ENCODE data around the gene BORCS8. TPM values are rescaled to one million over a fixed set of nuclear protein-coding genes. Genes with fewer than 3 reads are reported as not detected.

The BORCS8 gene
- total and polyA plus RNA-seq, 2 donors (not counting 3 experiments of a cell fraction or from before 2014, with no cell fraction given), result 37.4 to 45.8 TPM

- Histone ChIP-seq H3K4me1 (ENCODE audit: control insufficient read depth, extremely low read depth, insufficient read depth, low read length) (peaks cover 5% of the 10 kb centered on the region), H3K9me3 (replicated peaks; ENCODE audit: control insufficient read depth, insufficient read depth, low read length) (no peaks in the 10 kb centered on the region), H3K4me2 (ENCODE audit: insufficient read depth, low read length) (peak within 1 kb of the TSS; percentile 30), H3K9me1 (replicated peaks; ENCODE audit: control insufficient read depth, extremely low read depth, insufficient read depth, low read length) (no peaks in the 10 kb centered on the region), H3K9ac (replicated peaks; ENCODE audit: extremely low read depth, insufficient read depth, low read length) (no peak within 1 kb of the TSS), H3K27me3 (ENCODE audit: control insufficient read depth in 2 of 2, insufficient read depth in 2 of 2, low read length in 2 of 2) (no peaks in the 10 kb centered on the region), H3K36me3 (ENCODE audit: control insufficient read depth in 2 of 2, extremely low read depth in 1 of 2, insufficient read depth in 2 of 2, low read length in 2 of 2) (no peaks in the 10 kb centered on the region), H3K79me2 (ENCODE audit: control insufficient read depth, insufficient read depth, low read length) (no peaks in the 10 kb centered on the region), H3K4me3 (replicated peaks in 1 of 3; ENCODE audit: insufficient read depth in 1 of 3, low read depth in 1 of 3, low read length in 3 of 3) (no peak within 1 kb of the TSS), H3K27ac (ENCODE audit: insufficient read depth, low read depth, low read length) (no peak within 1 kb of the TSS), H2AFZ (ENCODE audit: low read depth, low read length) (no peak within 1 kb of the TSS), H4K20me1 (replicated peaks; ENCODE audit: control insufficient read depth, extremely low read depth, insufficient read depth, low read length) (no peaks in the 10 kb centered on the region)
- dilution Hi-C loops (cut with MboI; ENCODE audit: extremely low pct_ligation_motif_present, low sequenced_read_pairs), result no loop called here
- intact Hi-C loops (cut with micrococcal nuclease), result no loop called here
- TF ChIP-seq FOS (IDR thresholded peaks at IDR 0.05; ENCODE audit: borderline replicate concordance, insufficient read depth, low read length) (no peak), CTCF (IDR thresholded peaks at IDR 0.05; ENCODE audit: extremely low read depth in 1 of 2, insufficient read depth in 1 of 2, low read depth in 1 of 2, low read length in 2 of 2) (no peak), EZH2 (IDR thresholded peaks at IDR 0.05; ENCODE audit: borderline replicate concordance, low read depth, low read length, severe bottlenecking) (no peak), GATA2 (IDR thresholded peaks at IDR 0.05; ENCODE audit: insufficient read depth, insufficient read length, low read depth, low read length) (no peak), POLR2A (IDR thresholded peaks at IDR 0.05; ENCODE audit: low read depth, low read length) (no peak)
- no TSS peak for BruUV-seq (replicated peaks)
- peak; percentile 85 for FAIRE-seq
- peak; percentile 58 for DNase-seq (ENCODE audit: low read depth, low spot score)
- POLR2A ChIA-PET, result no interaction called here
- CTCF ChIA-PET, result interaction anchor here (2.3 kb wide), 1 partner anchor 24 kb away, joined by 8 read pairs; no protein-coding TSS in a partner anchor
These were observed 21.7 kb downstream of the BORCS8 start, which contains the start of gene MEF2B for GRCh38 chr19:19170053-19170872. TSS of gene MEF2B (minus strand) at chr19:19170263. CDS start at chr19:19150735, 19,528 bp downstream.
